ENCODE measurements around the gene ABCG1.

DNA sequence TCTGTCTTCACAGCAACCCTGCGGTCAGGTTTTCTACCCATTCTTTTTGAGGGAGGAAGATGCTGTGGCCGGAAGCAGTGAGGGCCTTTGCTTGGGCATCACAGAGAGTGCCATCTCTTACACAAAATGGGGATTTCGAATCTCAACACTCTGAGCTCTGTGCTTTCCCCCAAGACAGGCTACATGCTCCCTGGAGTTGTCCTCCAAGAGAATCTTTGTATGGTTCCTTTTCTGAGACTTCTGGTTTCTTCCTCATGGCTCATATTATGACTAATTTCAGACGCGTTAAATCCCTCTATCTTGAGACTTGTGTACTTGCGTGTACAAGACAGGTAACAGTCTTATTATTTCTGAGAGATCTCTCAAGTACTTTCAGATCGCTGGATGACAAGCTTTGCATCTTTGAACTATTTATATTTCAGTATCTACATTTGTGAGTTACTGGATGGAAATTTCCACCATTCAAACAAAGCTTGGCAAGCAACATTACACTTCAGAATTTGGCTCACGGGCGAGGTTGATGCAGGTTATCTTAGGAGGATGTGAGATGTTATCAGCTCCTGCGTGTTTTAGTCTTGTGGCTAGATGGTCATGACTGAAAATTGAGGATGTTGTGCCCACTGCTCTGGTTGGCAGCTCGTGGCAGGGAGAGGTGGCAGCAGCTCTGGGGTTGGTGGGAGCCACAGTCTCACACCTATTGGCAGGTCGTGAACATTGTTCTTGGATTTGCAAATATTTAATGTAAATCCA lies 19.4 kb downstream of the ABCG1 start:
- TF ChIP-seq GATA3 (IDR thresholded peaks at IDR 0.05; ENCODE audit: low read depth, low read length) (no peak), GATA2 (IDR thresholded peaks at IDR 0.05; ENCODE audit: low read depth, low read length) (no peak)
